HG03159 (cell line): ENCODE measurements around the gene C16orf74.

Experiments
- ATAC-seq: cut with Tn5 transposase; IDR thresholded peaks from one replicate; pipeline ENCODE4 v1.9.1; 2021; ENCODE audit warnings: mild to moderate bottlenecking, moderate library complexity; ENCODE audit not compliant: unreplicated experiment

C16orf74 gene

DNA sequence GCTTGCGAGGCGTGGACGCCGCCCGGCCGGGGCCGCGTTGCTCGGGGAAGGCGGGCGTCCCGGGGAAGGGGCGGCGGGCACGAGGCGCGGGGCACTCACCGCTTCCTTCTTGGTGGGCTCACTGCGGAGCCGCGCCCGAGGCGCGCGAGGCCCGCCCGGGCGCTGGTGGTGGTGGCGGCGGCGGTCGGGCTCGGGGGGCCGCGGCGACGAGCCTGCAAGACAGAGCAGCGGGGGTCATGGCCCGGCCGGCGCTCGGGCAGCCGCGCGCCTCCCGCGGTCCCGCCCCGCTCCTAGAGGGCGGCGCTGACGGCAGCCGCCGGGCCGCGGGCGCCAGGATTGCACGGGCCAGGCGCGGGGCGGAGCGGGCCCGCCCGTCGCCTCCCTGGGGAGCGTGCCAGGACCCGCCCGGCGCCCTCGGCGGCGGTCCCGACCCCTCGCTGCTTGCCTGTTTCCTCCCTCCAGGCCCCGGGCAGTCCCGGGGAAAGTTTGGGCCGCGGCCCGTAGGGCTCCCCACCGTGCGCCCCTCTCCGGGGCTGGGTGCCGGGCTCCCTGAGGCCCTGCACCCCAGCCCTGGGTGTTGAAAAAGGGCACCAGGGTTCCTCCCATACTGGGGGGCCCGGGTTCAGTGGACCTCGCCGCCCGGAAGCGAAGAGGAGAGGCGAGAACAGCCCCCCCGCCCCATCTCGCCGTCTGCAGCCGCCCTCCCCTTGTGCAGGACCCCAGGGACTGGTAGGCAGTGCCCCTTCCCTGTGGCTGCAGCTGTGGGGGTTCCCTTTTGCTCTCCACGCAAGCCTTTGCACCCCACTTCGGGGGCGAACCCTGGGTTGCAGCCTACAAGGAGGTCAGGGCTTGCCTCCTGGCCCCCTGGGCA, at the start of gene C16orf74:
Gene C16orf74 (minus strand): TSS at position 270 of the 871 bp plus-strand sequence. CDS start 15,879 bp downstream, outside the sequence.
- ATAC-seq, result no peak

- ATAC-seq, result no peak
Observed at GRCh38 chr16:85800321-85800669, 49.4 kb upstream of the C16orf74 start.

DNA sequence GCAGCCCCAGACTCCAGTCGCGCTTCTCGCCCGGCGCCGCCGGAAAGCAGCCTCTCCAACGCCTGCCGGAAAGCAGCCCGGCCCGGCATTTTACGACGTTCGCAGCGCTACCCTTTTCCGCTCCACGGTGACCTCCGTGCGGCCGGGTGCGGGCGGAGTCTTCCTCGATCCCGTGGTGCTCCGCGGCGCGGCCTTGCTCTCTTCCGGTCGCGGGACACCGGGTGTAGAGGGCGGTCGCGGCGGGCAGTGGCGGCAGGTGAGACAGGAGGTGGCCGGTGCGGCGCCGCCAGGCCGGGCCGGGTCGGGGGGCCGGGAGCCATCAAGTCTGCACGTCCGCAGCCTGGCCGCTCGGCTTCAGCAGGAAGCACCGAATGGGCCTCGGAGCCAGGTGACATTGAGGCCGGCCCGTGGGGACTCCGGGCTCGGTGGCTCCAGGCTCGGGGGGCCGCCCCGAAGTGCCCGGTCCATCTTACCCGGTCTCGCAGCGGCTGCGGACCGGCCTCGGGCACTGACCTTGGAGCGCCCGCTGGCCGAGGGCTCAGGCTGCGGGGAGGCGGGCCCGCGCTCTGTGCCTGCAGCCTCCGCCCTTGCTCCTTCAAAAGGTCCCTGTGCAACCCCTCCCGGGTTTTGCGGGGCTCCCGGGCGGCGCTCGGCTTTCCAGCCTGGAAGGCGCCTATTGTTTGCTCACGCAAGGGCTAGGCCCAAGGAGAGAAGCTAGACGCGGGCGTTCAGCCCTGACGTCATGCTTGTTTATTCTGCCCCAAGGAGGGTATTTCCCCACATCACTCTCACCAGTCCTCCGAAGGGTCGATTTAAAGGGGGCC, 48.8 kb upstream of the C16orf74 start, which contains the start of the genes COX4I1 and EMC8:
Gene COX4I1 (plus strand): TSS at position 199 of the 824 bp plus-strand sequence. CDS start 1,511 bp downstream, outside the sequence.
Gene EMC8 (minus strand): TSS at position 48 of the 824 bp plus-strand sequence. CDS start 249 bp downstream, outside the sequence.
- ATAC-seq, result peak; percentile 76

DNA sequence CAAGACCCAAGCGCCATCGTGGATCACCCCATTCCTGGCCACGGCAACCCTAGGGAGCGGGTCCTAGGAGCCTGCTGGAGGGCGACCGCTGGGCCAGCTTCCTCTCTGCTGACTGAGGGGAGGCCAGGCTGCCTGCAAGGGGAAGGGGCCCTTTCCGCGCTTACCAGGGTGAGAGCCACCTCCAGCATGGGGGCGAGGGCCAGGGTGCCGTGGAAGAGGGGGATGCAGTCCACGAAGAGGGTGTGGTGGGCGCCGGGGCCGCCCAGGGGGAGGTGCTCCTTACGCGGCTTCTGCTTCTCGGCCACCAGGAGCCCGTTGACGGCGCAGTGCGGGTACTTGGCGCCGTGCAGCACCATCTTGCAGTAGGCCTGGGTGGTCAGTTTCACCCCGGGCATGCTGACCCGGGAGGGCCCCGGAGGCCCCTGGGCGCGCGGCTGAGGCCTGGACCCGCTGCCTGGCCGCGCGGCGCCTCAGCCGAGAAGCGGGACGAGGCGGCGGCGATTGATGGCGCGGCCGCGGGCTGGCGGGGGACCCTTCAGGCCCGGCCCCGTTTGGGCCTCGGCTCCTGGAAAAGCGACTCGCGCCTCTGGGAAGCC, 48.1 kb upstream of the C16orf74 start:
- ATAC-seq, result peak; percentile 32

DNA sequence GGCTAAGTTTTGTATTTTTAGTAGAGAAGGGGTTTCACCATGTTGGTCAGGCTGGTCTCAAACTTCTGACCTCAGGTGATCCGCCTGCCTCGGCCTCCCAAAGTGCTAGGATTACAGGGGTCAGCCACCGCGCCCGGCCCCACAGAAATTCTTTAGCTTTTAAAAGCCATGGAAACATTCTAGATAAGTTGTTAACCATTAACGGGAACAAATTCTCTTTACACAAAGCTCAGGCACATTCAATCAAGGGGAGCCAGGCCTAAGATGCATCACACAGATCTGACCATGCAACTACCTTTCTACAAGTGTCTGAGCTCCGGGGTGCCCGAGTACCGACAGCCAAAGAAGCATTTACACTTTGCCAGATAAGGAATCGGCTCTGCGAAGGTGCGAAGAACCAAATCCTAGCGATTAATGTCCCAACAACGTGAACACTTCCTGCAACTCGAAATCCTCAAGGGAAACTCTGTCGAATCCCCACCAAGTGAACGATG, 47.4 kb upstream of the C16orf74 start:
- no peak for ATAC-seq

GRCh38 chr16:85796599-85796998, 45.7 kb upstream of the C16orf74 start:
- ATAC-seq, result no peak

GRCh38 chr16:85796152-85796551, 45.3 kb upstream of the C16orf74 start:
- ATAC-seq, result no peak

DNA sequence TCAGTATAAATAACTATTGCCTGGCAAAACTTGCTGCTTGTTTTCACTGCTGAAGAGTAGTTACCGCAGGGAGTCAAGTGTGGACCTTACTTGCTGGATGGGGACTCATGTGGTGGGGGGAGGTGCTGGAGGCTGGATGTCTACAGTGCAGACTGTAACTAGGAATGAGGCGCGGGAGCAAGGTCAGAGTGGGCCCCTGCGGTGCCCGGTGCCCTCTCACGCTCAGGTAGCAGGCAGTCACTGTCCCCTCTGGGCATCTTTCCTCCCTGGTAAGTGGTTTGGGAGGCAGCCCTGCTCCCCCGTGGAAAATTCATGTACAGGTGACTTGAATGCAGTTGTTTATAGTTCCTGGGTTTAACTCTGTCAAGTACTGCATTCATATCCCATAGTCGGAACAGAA, 43.8 kb upstream of the C16orf74 start:
- no peak for ATAC-seq

GRCh38 chr16:85793662-85794298, 42.9 kb upstream of the C16orf74 start:
- no peak for ATAC-seq

GRCh38 chr16:85789773-85790172, 38.9 kb upstream of the C16orf74 start:
- ATAC-seq, result no peak

- ATAC-seq, result no peak
Observed at GRCh38 chr16:85788819-85789218, 37.9 kb upstream of the C16orf74 start.

GRCh38 chr16:85785927-85786326, 35.0 kb upstream of the C16orf74 start:
- no peak for ATAC-seq

DNA sequence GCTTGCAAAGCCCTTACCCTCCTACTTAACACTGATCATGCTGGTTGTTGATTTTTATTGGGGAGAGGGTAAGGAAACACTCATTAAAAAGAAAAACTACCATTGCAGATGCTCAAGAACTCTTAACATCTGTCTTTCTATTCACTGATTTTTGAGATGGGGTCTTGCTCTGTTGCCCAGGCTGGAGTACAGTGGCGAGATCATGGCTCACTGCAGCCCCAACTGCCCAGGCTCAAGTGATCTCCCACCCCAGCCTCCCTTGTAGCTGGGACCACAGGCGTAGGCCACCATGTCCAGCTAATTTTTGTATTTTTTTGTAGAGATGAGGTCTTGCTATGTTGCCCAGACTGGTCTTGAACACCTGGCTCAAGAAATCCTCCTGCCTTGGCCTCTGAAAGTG, 33.9 kb upstream of the C16orf74 start:
- ATAC-seq, result no peak

DNA sequence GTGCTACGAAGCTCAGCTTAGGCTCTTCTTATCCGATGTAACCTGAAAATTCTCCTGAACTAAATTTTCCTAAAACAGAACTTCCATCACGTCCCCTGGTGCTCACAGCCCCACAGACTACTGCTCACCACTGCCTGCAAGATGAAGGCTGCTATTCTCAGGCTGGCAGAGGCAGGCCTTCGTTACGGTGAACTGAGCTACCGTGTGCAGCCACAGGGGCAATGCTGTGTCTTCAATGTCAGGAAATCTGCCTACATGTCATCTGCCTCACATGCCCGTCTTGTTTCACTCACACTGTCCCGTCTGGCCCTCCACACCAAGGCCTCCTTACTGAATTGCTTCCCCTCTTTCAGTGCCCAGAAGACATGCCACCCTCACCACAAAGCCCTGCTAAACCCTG, 32.5 kb upstream of the C16orf74 start:
- ATAC-seq, result no peak

- ATAC-seq, result no peak
Observed at GRCh38 chr16:85782451-85782850, 31.6 kb upstream of the C16orf74 start.

GRCh38 chr16:85781695-85782370, 30.9 kb upstream of the C16orf74 start:
- ATAC-seq, result no peak

DNA sequence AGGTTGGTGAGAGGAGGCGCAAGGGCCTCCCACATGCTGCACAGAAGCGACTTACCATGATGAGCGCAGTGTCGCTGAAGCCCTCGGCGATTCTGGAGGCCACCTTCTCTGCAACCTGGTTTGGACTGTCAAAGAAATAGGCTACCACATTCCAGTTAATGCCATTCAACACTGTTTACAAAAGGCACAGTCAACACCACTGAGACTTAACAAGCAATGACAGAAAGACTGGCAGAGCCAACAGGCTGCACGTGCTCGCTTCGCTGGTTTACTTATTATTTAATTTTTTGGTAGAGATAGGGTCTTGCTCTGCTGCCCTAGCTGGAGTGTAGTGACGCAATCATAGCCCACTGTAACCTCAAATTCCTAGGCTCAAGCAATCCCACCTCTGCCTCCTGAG, 30.3 kb upstream of the C16orf74 start:
- ATAC-seq, result no peak

- no peak for ATAC-seq
Observed at GRCh38 chr16:85780281-85780680, 29.4 kb upstream of the C16orf74 start.

DNA sequence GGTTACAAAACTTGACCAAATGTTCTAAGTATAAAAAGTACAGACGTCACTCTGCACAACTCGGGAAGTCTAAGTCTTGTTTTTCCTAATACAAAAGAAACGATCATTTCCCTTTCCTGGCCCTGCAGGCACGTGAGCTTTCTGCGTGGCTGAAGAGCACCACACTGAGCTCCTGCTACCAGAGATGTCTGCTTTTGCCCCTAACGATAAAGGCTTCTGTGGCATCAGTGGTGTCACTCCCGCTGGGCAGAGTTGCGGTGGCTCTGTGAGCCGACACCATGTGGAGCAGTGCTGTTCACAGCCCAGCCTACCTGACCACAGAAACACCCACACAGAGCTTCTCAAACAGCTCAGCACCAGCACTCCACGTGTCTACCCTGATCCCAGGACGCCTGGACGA, 28.0 kb upstream of the C16orf74 start:
- ATAC-seq, result no peak
